AG04450 (cell line): ENCODE results near the gene MYO18A. TPM values are rescaled to one million over a fixed set of nuclear protein-coding genes. Genes with fewer than 3 reads are reported as not detected.
A peak's percentile ranks its signal among the peaks of the same experiment; 100 is the strongest.

Experiments
- CTCF ChIA-PET: fragments of 300-600, 350-600 bp; formaldehyde crosslinking; extraction: SDS; loops from one replicate; lab custom pipeline; 2022; ENCODE audit warnings: antibody characterized with exemption, inconsistent platforms; lab: Charles Lee
- POLR2A ChIA-PET: fragments of 350-600 bp; formaldehyde crosslinking; extraction: SDS; loops from one replicate; lab custom pipeline; 2021; ENCODE audit warnings: antibody characterized with exemption, inconsistent platforms; lab: Yijun Ruan, JAX
- DNase-seq: peaks from one replicate; pipeline ENCODE4 v3.0.0-alpha.2; 2011; ENCODE audit warnings: low read depth, low spot score
- H3K27ac ChIP-seq: one replicate; pipeline ENCODE4 v1.5.1; 2012; ENCODE audit warnings: low read depth, low read length, control low read depth
- H3K27me3 ChIP-seq: one replicate; pipeline ENCODE4 v1.6.0; 2012; ENCODE audit warnings: low read length; ENCODE audit not compliant: control insufficient read depth, insufficient read depth
- H3K4me3 ChIP-seq: 2 replicates; pipeline ENCODE4 v1.5.1; 2011; ENCODE audit warnings: mild to moderate bottlenecking, low read depth, low read length, control low read depth
- H3K9me3 ChIP-seq: 2 replicates; pipeline ENCODE4 v1.5.1; 2012; ENCODE audit warnings: low read length; ENCODE audit not compliant: control insufficient read depth, insufficient read depth
- polyA plus RNA-seq: library from polyadenylated mRNA; depleted of rRNA; stranded (reverse); fragments of >200 nt; gene quantifications from 2 replicates; pipeline ENCODE4 v1.2.3, GENCODE V29; 2011
- TF ChIP-seq, protein P1 (sequence below): IDR thresholded peaks from 2 replicates; pipeline ENCODE4 v1.5.1; 2011; ENCODE audit warnings: low read depth, low read length, control low read depth, inconsistent platforms

MYO18A gene
- polyA plus RNA-seq, 1 experiment: 9.8 TPM

DNA sequence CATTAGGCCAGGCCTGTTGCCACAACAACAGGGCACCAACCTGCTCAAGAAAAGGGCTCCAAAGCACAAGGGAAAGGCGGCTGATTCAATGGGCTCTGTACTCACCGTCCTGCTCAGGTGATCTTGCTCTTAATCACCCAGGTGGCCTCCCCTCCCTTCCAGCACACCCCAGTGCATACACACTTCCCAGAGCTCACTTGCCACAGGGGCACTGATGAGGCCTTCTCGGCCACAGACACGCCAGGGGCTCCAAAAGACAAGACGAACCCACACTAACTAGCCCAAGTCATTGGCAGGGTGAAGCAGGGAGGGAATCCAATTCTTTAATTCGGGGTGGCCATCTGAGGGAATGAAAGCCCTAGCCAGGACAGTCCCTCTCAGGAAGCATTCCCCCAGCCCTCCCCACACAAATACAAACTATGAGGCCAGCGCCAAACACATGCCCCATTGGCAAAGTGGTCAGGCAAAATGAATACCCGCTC, 1.4 kb downstream of the MYO18A start:
- H3K27ac ChIP-seq: no peak overlapping the region
- DNase-seq: no peak
- ChIA-PET CTCF (interaction anchor here (0.7 to 7.3 kb wide), 7 partner anchors 8 to 60 kb away, joined by 3 to 166 read pairs (median 16); no protein-coding TSS in a partner anchor), POLR2A (no interaction called here)
- peak overlapping the region; percentile 67 for H3K4me3 ChIP-seq
- no peaks in the 10 kb centered on the region for H3K27me3 ChIP-seq
- TF ChIP-seq, protein P1, sequence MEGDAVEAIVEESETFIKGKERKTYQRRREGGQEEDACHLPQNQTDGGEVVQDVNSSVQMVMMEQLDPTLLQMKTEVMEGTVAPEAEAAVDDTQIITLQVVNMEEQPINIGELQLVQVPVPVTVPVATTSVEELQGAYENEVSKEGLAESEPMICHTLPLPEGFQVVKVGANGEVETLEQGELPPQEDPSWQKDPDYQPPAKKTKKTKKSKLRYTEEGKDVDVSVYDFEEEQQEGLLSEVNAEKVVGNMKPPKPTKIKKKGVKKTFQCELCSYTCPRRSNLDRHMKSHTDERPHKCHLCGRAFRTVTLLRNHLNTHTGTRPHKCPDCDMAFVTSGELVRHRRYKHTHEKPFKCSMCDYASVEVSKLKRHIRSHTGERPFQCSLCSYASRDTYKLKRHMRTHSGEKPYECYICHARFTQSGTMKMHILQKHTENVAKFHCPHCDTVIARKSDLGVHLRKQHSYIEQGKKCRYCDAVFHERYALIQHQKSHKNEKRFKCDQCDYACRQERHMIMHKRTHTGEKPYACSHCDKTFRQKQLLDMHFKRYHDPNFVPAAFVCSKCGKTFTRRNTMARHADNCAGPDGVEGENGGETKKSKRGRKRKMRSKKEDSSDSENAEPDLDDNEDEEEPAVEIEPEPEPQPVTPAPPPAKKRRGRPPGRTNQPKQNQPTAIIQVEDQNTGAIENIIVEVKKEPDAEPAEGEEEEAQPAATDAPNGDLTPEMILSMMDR: no peak
- H3K9me3 ChIP-seq: no peaks in the 10 kb centered on the region; the same call in 1 of the 2 replicates

DNA sequence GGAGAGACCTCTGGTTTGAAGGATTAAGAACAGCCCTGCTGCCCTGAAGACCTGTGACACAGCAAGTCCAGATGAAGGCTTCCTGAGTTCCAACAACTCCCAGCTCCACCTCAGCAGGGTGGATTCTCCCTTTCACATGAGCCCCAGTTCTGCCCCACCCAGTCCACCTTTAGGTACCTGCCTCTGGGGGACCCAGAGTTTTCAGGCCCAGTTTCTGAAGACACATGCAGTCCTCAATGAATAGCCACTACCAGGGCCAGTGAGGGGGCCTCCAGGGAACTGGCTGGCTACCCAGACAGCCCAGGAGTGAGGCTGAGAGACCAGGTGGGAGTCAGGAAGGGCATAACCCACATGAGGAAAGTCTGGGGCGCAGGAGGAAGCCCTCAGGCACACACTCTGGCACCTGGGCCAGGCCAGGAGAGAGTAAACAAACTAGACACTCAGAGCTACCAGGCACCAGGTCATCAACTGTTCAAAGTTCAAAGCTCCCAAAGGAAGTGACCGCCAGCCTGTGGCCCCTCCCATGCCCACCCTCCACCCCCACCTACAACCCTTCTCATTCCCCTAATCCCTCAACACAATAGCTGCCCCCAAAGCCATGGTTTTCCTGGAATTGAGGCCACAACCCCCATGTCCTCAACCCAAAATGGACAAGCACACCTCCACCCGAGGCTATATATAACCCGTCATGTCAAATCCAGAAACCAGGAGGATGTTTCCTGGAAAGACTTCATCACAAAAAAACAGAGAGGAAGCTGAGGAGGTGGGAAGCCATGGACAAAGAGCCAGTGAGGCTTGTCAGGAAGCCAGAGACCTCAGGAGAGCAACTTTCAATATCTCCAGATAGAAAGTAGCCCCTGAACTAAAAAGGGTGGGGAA, 2.1 kb downstream of the MYO18A start:
- TF ChIP-seq, protein P1: no peak
- peak overlapping the region; percentile 67; the same call in 1 of the 2 replicates for H3K4me3 ChIP-seq
- no peaks in the 10 kb centered on the region for H3K27me3 ChIP-seq
- ChIA-PET POLR2A (no interaction called here), CTCF (interaction anchor here (0.7 to 7.3 kb wide), 4 partner anchors 23 to 61 kb away, joined by 3 to 166 read pairs (median 15); no protein-coding TSS in a partner anchor)
- no peak overlapping the region for H3K27ac ChIP-seq
- DNase-seq: no peak
- no peaks in the 10 kb centered on the region; the same call in 1 of the 2 replicates for H3K9me3 ChIP-seq

DNA sequence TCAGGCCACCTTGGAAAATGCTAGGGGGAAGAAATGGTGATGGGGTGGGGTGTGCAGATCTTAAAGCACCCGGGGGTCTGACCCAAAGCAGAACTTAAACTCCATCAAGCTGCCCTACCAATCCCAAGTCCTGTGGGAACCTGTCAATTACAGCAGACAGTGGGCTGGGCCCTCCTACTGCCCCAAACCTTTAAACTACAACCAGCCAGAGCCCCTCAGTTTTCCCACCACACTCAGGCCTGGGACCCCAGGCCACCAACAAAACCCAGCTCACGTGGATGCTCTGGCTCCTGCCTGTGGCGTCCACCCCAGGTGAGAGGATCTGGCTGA, 2.7 kb downstream of the MYO18A start:
- H3K9me3 ChIP-seq: no peaks in the 10 kb centered on the region; the same call in 1 of the 2 replicates
- TF ChIP-seq, protein P1: no peak
- H3K4me3 ChIP-seq: no peak overlapping the region
- H3K27ac ChIP-seq: no peak overlapping the region
- POLR2A ChIA-PET: interaction anchor here (0.5 to 1.4 kb wide), 2 partner anchors 29 to 254 kb away, joined by 4 to 5 read pairs; no protein-coding TSS in a partner anchor
- CTCF ChIA-PET: interaction anchor here (1.3 to 7.3 kb wide), 3 partner anchors 30 to 113 kb away, joined by 4 to 166 read pairs (median 26); no protein-coding TSS in a partner anchor
- DNase-seq: no peak
- no peaks in the 10 kb centered on the region for H3K27me3 ChIP-seq

DNA sequence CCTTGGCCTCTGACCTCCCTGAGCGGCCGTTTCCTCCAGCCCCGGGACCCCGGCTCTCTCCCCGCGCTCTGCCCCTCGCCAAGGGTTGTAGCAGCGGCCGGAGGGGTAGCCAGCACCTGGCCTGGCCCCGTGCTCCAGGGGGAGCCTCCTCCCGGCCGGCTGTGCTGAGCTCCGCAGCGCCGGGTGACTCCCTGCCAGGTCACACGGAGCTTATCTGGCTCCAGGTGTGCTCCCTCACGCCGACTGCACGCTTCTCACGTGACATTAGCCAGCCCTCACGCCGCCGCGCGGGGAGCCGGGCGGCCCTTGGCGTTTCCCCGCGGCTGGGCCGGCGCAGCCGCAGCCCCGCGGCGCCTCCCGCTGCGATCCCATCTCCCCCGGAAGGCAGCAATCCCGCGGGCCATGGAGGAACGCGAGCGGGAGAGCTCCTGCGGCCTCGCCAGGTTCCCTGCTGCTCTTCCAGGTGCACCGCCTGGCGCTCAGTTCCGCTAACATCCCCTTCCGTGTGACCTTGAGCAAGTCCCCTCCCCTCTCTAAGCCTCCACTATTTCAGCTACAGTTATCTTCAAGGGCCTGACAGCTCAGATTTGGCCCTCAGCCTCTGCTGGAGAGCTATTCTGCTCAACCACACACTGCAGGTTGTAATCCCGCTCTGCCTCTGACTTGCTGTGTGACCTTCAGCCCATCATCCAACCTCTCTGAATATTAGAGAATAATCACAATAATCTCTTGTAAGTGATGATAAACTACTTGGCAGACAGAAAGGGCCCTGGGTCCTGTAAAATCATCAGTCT, 3.4 kb downstream of the MYO18A start:
- no peak for DNase-seq
- ChIA-PET CTCF (interaction anchor here (0.7 to 7.3 kb wide), 5 partner anchors 30 to 114 kb away, joined by 3 to 166 read pairs (median 4); no protein-coding TSS in a partner anchor), POLR2A (interaction anchor here (0.5 to 1.4 kb wide), 3 partner anchors 28 to 253 kb away, joined by 4 to 5 read pairs (median 4); no protein-coding TSS in a partner anchor)
- H3K27ac ChIP-seq: peak overlapping the region; percentile 21
- H3K4me3 ChIP-seq: peak overlapping the region; percentile 58
- no peaks in the 10 kb centered on the region; the same call in 1 of the 2 replicates for H3K9me3 ChIP-seq
- TF ChIP-seq, protein P1: no peak
- H3K27me3 ChIP-seq: no peaks in the 10 kb centered on the region
